WTC11 (cell line): ENCODE data around the gene PLXNC1. TPM values are rescaled to one million over a fixed set of nuclear protein-coding genes. Genes with fewer than 3 reads are reported as not detected.

Source experiments
- ATAC-seq: fragments of 200-7000 bp; cut with Tn5 transposase; 2 replicates; pipeline ENCODE4 v1.10.0; 2021; ENCODE audit warnings: mild to moderate bottlenecking, moderate library complexity
- CTCF ChIA-PET: fragments of 300-600 bp; sonication (Branson Sonifier 250); formaldehyde crosslinking; loops from one replicate; lab custom pipeline; 2021; ENCODE audit warnings: antibody characterized with exemption; lab: Charles Lee
- POLR2A ChIA-PET: fragments of 350-600 bp; sonication (Branson Sonifier 250); formaldehyde crosslinking; loops from one replicate; lab custom pipeline; 2021; ENCODE audit warnings: antibody characterized with exemption; lab: Charles Lee
- DNase-seq: peaks from one replicate; pipeline ENCODE4 v3.0.0; 2021; ENCODE audit warnings: low spot score
- H3K27ac Mint-ChIP-seq: 2 replicates; pipeline ENCODE4 v1.8.0; 2021; ENCODE audit warnings: mixed read lengths
- H3K27me3 Mint-ChIP-seq: 2 replicates; pipeline ENCODE4 v1.8.0; 2021; ENCODE audit warnings: low read depth, mild to moderate bottlenecking, moderate library complexity, mixed read lengths
- H3K36me3 Mint-ChIP-seq: 2 replicates; pipeline ENCODE4 v1.8.0; 2021; ENCODE audit warnings: mixed read lengths
- H3K4me1 Mint-ChIP-seq: 2 replicates; pipeline ENCODE4 v1.8.0; 2022; ENCODE audit warnings: mixed read lengths
- H3K4me3 Mint-ChIP-seq: 2 replicates; pipeline ENCODE4 v1.8.0; 2021; ENCODE audit warnings: mild to moderate bottlenecking, moderate library complexity, mixed read lengths
- H3K9me3 Mint-ChIP-seq: 2 replicates; pipeline ENCODE4 v1.8.0; 2021; ENCODE audit warnings: mixed read lengths
- ARID4B ChIP-seq: sonication (generic); formaldehyde crosslinking; IDR thresholded peaks from 2 replicates; pipeline ENCODE4 v1.8.0; 2023; ENCODE audit warnings: missing genetic modification reagents, mild to moderate bottlenecking, borderline replicate concordance
- ATF6 ChIP-seq: sonication (generic); formaldehyde crosslinking; IDR thresholded peaks from 2 replicates; pipeline ENCODE4 v1.8.1; 2023; ENCODE audit warnings: mild to moderate bottlenecking, missing genetic modification reagents
- CDX4 ChIP-seq: fragments of 250-450 bp; sonication (Bioruptor Pico); IDR thresholded peaks from 2 replicates; pipeline ENCODE4 v1.9.0; 2021; ENCODE audit warnings: moderate library complexity, mild to moderate bottlenecking, inconsistent platforms, borderline replicate concordance
- GTF2I ChIP-seq: fragments of 250-450 bp; sonication (Bioruptor Pico); conservative IDR thresholded peaks from 2 replicates; pipeline ENCODE4 v1.4.0; 2021; ENCODE audit warnings: mild to moderate bottlenecking
- HMGXB4 ChIP-seq: sonication (generic); formaldehyde crosslinking; IDR thresholded peaks from 2 replicates; pipeline ENCODE4 v1.8.1; 2023; ENCODE audit warnings: mild to moderate bottlenecking, moderate library complexity, missing genetic modification reagents
- JAZF1 ChIP-seq: fragments of 250-450 bp; sonication (Bioruptor Pico); IDR thresholded peaks from 2 replicates; pipeline ENCODE4 v1.9.0; 2021; ENCODE audit warnings: moderate library complexity, mild to moderate bottlenecking, inconsistent platforms
- MXD4 ChIP-seq: fragments of 250-450 bp; sonication (Bioruptor Pico); IDR thresholded peaks from 2 replicates; pipeline ENCODE4 v1.8.0; 2021; ENCODE audit warnings: mild to moderate bottlenecking, moderate library complexity, borderline replicate concordance
- NFATC4 ChIP-seq: fragments of 250-450 bp; sonication (Bioruptor Pico); IDR thresholded peaks from 2 replicates; pipeline ENCODE4 v1.9.0; 2021; ENCODE audit warnings: mild to moderate bottlenecking
- NR1H2 ChIP-seq: sonication (generic); formaldehyde crosslinking; IDR thresholded peaks from 2 replicates; pipeline ENCODE4 v1.9.0; 2021; ENCODE audit warnings: mild to moderate bottlenecking, moderate library complexity, missing genetic modification reagents
- OVOL2 ChIP-seq: fragments of 250-450 bp; sonication (Bioruptor Pico); IDR thresholded peaks from 2 replicates; pipeline ENCODE4 v1.9.0; 2021; ENCODE audit warnings: mild to moderate bottlenecking, borderline replicate concordance
- PREB ChIP-seq: sonication (generic); formaldehyde crosslinking; IDR thresholded peaks from 2 replicates; pipeline ENCODE4 v1.8.1; 2022; ENCODE audit warnings: mild to moderate bottlenecking, missing genetic modification reagents, moderate library complexity, borderline replicate concordance
- RELA ChIP-seq: sonication (generic); formaldehyde crosslinking; IDR thresholded peaks from 2 replicates; pipeline ENCODE4 v1.8.1; 2022; ENCODE audit warnings: missing genetic modification reagents, mild to moderate bottlenecking, borderline replicate concordance
- SMAD3 ChIP-seq: sonication (generic); formaldehyde crosslinking; IDR thresholded peaks from 2 replicates; pipeline ENCODE4 v1.8.0; 2022; ENCODE audit warnings: missing genetic modification reagents, mild to moderate bottlenecking, borderline replicate concordance
- TEAD1 ChIP-seq: sonication (generic); formaldehyde crosslinking; IDR thresholded peaks from 2 replicates; pipeline ENCODE4 v1.8.0; 2022; ENCODE audit warnings: mild to moderate bottlenecking, missing genetic modification reagents
- USF1 ChIP-seq: sonication (generic); formaldehyde crosslinking; IDR thresholded peaks from 2 replicates; pipeline ENCODE4 v1.8.0; 2022; ENCODE audit warnings: mild to moderate bottlenecking, missing genetic modification reagents
- ZBTB43 ChIP-seq: sonication (generic); formaldehyde crosslinking; IDR thresholded peaks from 2 replicates; pipeline ENCODE4 v1.8.1; 2023; ENCODE audit warnings: mild to moderate bottlenecking, missing genetic modification reagents
- ZNF232 ChIP-seq: sonication (generic); formaldehyde crosslinking; IDR thresholded peaks from 2 replicates; pipeline ENCODE4 v1.8.0; 2022; ENCODE audit warnings: mild to moderate bottlenecking, missing genetic modification reagents
- ZNF416 ChIP-seq: fragments of 250-450 bp; sonication (Bioruptor Pico); IDR thresholded peaks from 2 replicates; pipeline ENCODE4 v1.9.0; 2021; ENCODE audit warnings: mild to moderate bottlenecking, inconsistent platforms
- ZNF423 ChIP-seq: fragments of 250-450 bp; sonication (Bioruptor Pico); IDR thresholded peaks from 2 replicates; pipeline ENCODE4 v2.1.2; 2022; ENCODE audit warnings: mild to moderate bottlenecking, moderate library complexity
- total RNA-seq: library from RNA; stranded (reverse); gene quantifications from 3 replicates; pipeline ENCODE4 v1.2.3, GENCODE V29; 2021

Gene PLXNC1
- total RNA-seq, 1 experiment from 2014 or later: 3.1 TPM

GRCh38 chr12:94218233-94218632, 69.9 kb downstream of the PLXNC1 start (continued):
- TF ChIP-seq HMGXB4 (CRISPR knock-in tag): no peak
- TF ChIP-seq JAZF1 (CRISPR knock-in tag): no peak

GRCh38 chr12:94219622-94220302, 71.4 kb downstream of the PLXNC1 start:
- no peak for TF ChIP-seq ZNF416 (CRISPR knock-in tag)
- no peak for TF ChIP-seq ZBTB43 (CRISPR knock-in tag)
- TF ChIP-seq ZNF232 (CRISPR knock-in tag): no peak
- TF ChIP-seq USF1 (CRISPR knock-in tag): no peak
- no peak for TF ChIP-seq RELA
- no peak for TF ChIP-seq OVOL2 (CRISPR knock-in tag)
- TF ChIP-seq PREB: no peak
- TF ChIP-seq NR1H2 (CRISPR knock-in tag): no peak
- no peak for TF ChIP-seq NFATC4 (CRISPR knock-in tag)
- no peak for TF ChIP-seq CDX4 (CRISPR knock-in tag)
- no peak for TF ChIP-seq JAZF1 (CRISPR knock-in tag)
- ChIA-PET CTCF (no interaction called here), POLR2A (no interaction called here)
- H3K27ac Mint-ChIP-seq: no peak overlapping the region
- H3K36me3 Mint-ChIP-seq: no peaks in the 10 kb centered on the region
- peaks cover 6% of the 10 kb centered on the region for H3K4me1 Mint-ChIP-seq
- no peak overlapping the region for H3K4me3 Mint-ChIP-seq
- H3K27me3 Mint-ChIP-seq: peaks cover 2% of the 10 kb centered on the region; the same call in 1 of the 2 replicates
- ATAC-seq: no peak
- DNase-seq: no peak
- H3K9me3 Mint-ChIP-seq: no peaks in the 10 kb centered on the region

GRCh38 chr12:94220804-94221203, 72.4 kb downstream of the PLXNC1 start:
- H3K9me3 Mint-ChIP-seq: no peaks in the 10 kb centered on the region
- CTCF ChIA-PET: no interaction called here
- H3K27me3 Mint-ChIP-seq: peaks cover 2% of the 10 kb centered on the region; the same call in 1 of the 2 replicates
- H3K4me3 Mint-ChIP-seq: no peak overlapping the region
- ATAC-seq: no peak
- POLR2A ChIA-PET: no interaction called here
- no peak for DNase-seq
- TF ChIP-seq ARID4B (no peak), ZBTB43 (CRISPR knock-in tag) (no peak), ATF6 (CRISPR knock-in tag) (no peak), SMAD3 (CRISPR knock-in tag) (no peak), TEAD1 (CRISPR knock-in tag) (no peak), MXD4 (CRISPR knock-in tag) (no peak), JAZF1 (CRISPR knock-in tag) (no peak), GTF2I (CRISPR knock-in tag) (no peak), ZNF423 (CRISPR knock-in tag) (no peak)
- H3K27ac Mint-ChIP-seq: no peak overlapping the region
- H3K4me1 Mint-ChIP-seq: peaks cover 9% of the 10 kb centered on the region
- no peaks in the 10 kb centered on the region for H3K36me3 Mint-ChIP-seq
